ENCODE results near the gene LCP2.

LCP2 gene

GRCh38 chr5:170310256-170310926 is 12.8 kb upstream of the LCP2 start:
- ATAC-seq (ENCODE audit: low read depth) = no peak
- no peak overlapping the region for H3K27ac Mint-ChIP-seq
- H3K36me3 Mint-ChIP-seq = no peaks in the 10 kb centered on the region
- peaks cover 15% of the 10 kb centered on the region for H3K4me1 Mint-ChIP-seq
- no peak overlapping the region for H3K4me3 Mint-ChIP-seq
- DNase-seq (ENCODE audit: low spot score in 2 of 2) = no peak
- peaks cover 12% of the 10 kb centered on the region for H3K27me3 Mint-ChIP-seq
- no peaks in the 10 kb centered on the region for H3K9me3 Mint-ChIP-seq

GRCh38 chr5:170308686-170309085 is 11.1 kb upstream of the LCP2 start:
- no peak for DNase-seq (ENCODE audit: low spot score in 2 of 2)

GRCh38 chr5:170307575-170308465 is 10.2 kb upstream of the LCP2 start:
- H3K36me3 Mint-ChIP-seq = no peaks in the 10 kb centered on the region
- peaks cover 18% of the 10 kb centered on the region for H3K4me1 Mint-ChIP-seq
- DNase-seq (ENCODE audit: low spot score in 2 of 2) (no peak), ATAC-seq (ENCODE audit: low read depth) (no peak)
- H3K27me3 Mint-ChIP-seq = peaks cover 12% of the 10 kb centered on the region
- no peak overlapping the region for H3K4me3 Mint-ChIP-seq
- H3K9me3 Mint-ChIP-seq = no peaks in the 10 kb centered on the region
- H3K27ac Mint-ChIP-seq = no peak overlapping the region

More at GRCh38 chr5:170308686-170309085, 11.1 kb upstream of the LCP2 start:
- no peak overlapping the region for H3K27ac Mint-ChIP-seq
- ATAC-seq (ENCODE audit: low read depth) = no peak
- H3K4me3 Mint-ChIP-seq = no peak overlapping the region
- H3K9me3 Mint-ChIP-seq = no peaks in the 10 kb centered on the region
- H3K36me3 Mint-ChIP-seq = no peaks in the 10 kb centered on the region
- H3K27me3 Mint-ChIP-seq = peaks cover 12% of the 10 kb centered on the region
- peaks cover 15% of the 10 kb centered on the region for H3K4me1 Mint-ChIP-seq

- Mint-ChIP-seq H3K27me3 (peaks cover 8% of the 10 kb centered on the region), H3K4me1 (peaks cover 20% of the 10 kb centered on the region), H3K9me3 (no peaks in the 10 kb centered on the region), H3K27ac (no peak overlapping the region), H3K36me3 (no peaks in the 10 kb centered on the region), H3K4me3 (no peak overlapping the region)
- ATAC-seq (ENCODE audit: low read depth) (no peak), DNase-seq (ENCODE audit: low spot score in 2 of 2) (no peak)
Observed at GRCh38 chr5:170306381-170306831, 8.8 kb upstream of the LCP2 start.

GRCh38 chr5:170305646-170306025 is 8.1 kb upstream of the LCP2 start:
- H3K36me3 Mint-ChIP-seq = no peaks in the 10 kb centered on the region

GRCh38 chr5:170305016-170305645 is 7.6 kb upstream of the LCP2 start:
- no peaks in the 10 kb centered on the region for H3K9me3 Mint-ChIP-seq
- peaks cover 20% of the 10 kb centered on the region for H3K4me1 Mint-ChIP-seq
- ATAC-seq (ENCODE audit: low read depth) (no peak), DNase-seq (ENCODE audit: low spot score in 2 of 2) (no peak)
- H3K27ac Mint-ChIP-seq = no peak overlapping the region
- H3K27me3 Mint-ChIP-seq = peaks cover 6% of the 10 kb centered on the region
- H3K4me3 Mint-ChIP-seq = no peak overlapping the region
- no peaks in the 10 kb centered on the region for H3K36me3 Mint-ChIP-seq

More at GRCh38 chr5:170305646-170306025, 8.1 kb upstream of the LCP2 start:
- no peak overlapping the region for H3K27ac Mint-ChIP-seq
- H3K4me3 Mint-ChIP-seq = no peak overlapping the region
- no peak for ATAC-seq (ENCODE audit: low read depth)
- no peaks in the 10 kb centered on the region for H3K9me3 Mint-ChIP-seq
- H3K27me3 Mint-ChIP-seq = peaks cover 6% of the 10 kb centered on the region
- DNase-seq (ENCODE audit: low spot score in 2 of 2) = no peak
- peaks cover 20% of the 10 kb centered on the region for H3K4me1 Mint-ChIP-seq

GRCh38 chr5:170303549-170303948 is 6.0 kb upstream of the LCP2 start:
- ATAC-seq (ENCODE audit: low read depth) (no peak), DNase-seq (ENCODE audit: low spot score in 2 of 2) (no peak)
- peaks cover 20% of the 10 kb centered on the region for H3K4me1 Mint-ChIP-seq
- no peak overlapping the region for H3K4me3 Mint-ChIP-seq
- H3K27me3 Mint-ChIP-seq = peaks cover 4% of the 10 kb centered on the region
- H3K9me3 Mint-ChIP-seq = no peaks in the 10 kb centered on the region
- H3K36me3 Mint-ChIP-seq = no peaks in the 10 kb centered on the region
- no peak overlapping the region for H3K27ac Mint-ChIP-seq

GRCh38 chr5:170302653-170303501 is 5.3 kb upstream of the LCP2 start:
- peak in 1 of 2 donors; percentile 51 for DNase-seq (ENCODE audit: low spot score in 2 of 2)
- ATAC-seq (ENCODE audit: low read depth) = peak; percentile 90
- Mint-ChIP-seq H3K4me3 (peak overlapping the region; percentile 61), H3K9me3 (no peaks in the 10 kb centered on the region), H3K27ac (peak overlapping the region; percentile 66), H3K27me3 (peaks cover 3% of the 10 kb centered on the region), H3K36me3 (no peaks in the 10 kb centered on the region), H3K4me1 (peaks cover 21% of the 10 kb centered on the region)

- ATAC-seq (ENCODE audit: low read depth) = no peak
- H3K4me3 Mint-ChIP-seq = no peak overlapping the region
- peaks cover 7% of the 10 kb centered on the region for H3K27me3 Mint-ChIP-seq
- DNase-seq (ENCODE audit: low spot score in 2 of 2) = no peak
- no peaks in the 10 kb centered on the region for H3K9me3 Mint-ChIP-seq
- no peak overlapping the region for H3K27ac Mint-ChIP-seq
- peaks cover 29% of the 10 kb centered on the region for H3K4me1 Mint-ChIP-seq
- no peaks in the 10 kb centered on the region for H3K36me3 Mint-ChIP-seq
Observed at GRCh38 chr5:170301981-170302652, 4.5 kb upstream of the LCP2 start.

GRCh38 chr5:170301149-170301548 is 3.6 kb upstream of the LCP2 start:
- H3K4me3 Mint-ChIP-seq = no peak overlapping the region

GRCh38 chr5:170300361-170301013 is 2.9 kb upstream of the LCP2 start:
- Mint-ChIP-seq H3K4me3 (no peak overlapping the region), H3K27me3 (peaks cover 5% of the 10 kb centered on the region), H3K36me3 (no peaks in the 10 kb centered on the region), H3K4me1 (peaks cover 38% of the 10 kb centered on the region), H3K9me3 (no peaks in the 10 kb centered on the region), H3K27ac (no peak overlapping the region)
- no peak for ATAC-seq (ENCODE audit: low read depth)
- DNase-seq (ENCODE audit: low spot score in 2 of 2) = no peak

More at GRCh38 chr5:170301149-170301548, 3.6 kb upstream of the LCP2 start:
- ATAC-seq (ENCODE audit: low read depth) = no peak
- H3K9me3 Mint-ChIP-seq = no peaks in the 10 kb centered on the region
- no peak overlapping the region for H3K27ac Mint-ChIP-seq
- H3K4me1 Mint-ChIP-seq = peaks cover 35% of the 10 kb centered on the region
- peaks cover 5% of the 10 kb centered on the region for H3K27me3 Mint-ChIP-seq
- no peaks in the 10 kb centered on the region for H3K36me3 Mint-ChIP-seq
- DNase-seq (ENCODE audit: low spot score in 2 of 2) = no peak

- no peaks in the 10 kb centered on the region for H3K36me3 Mint-ChIP-seq
- H3K27me3 Mint-ChIP-seq = peaks cover 4% of the 10 kb centered on the region
- H3K4me1 Mint-ChIP-seq = peaks cover 54% of the 10 kb centered on the region
- peak overlapping the region; percentile 89 for H3K27ac Mint-ChIP-seq
- DNase-seq (ENCODE audit: low spot score in 2 of 2) (no peak), ATAC-seq (ENCODE audit: low read depth) (peak; percentile 16)
- H3K9me3 Mint-ChIP-seq = no peaks in the 10 kb centered on the region
- peak overlapping the region; percentile 94 for H3K4me3 Mint-ChIP-seq
Observed at GRCh38 chr5:170296935-170297588, 515 bp downstream of the LCP2 start.
